Parathyroid adenoma (tissue), 2 donors: ENCODE data around the gene AP1S3.

ENCODE experiments used
- H2AFZ ChIP-seq: fragments of 300-600 bp; sonication (generic); one replicate; pipeline ENCODE4 v1.7.0; 2017; ENCODE audit warnings: antibody characterized with exemption, mild to moderate bottlenecking
- H3K27ac ChIP-seq: fragments of 300-600 bp; sonication (generic); one replicate; pipeline ENCODE4 v1.7.0; 2017
- H3K27me3 ChIP-seq: fragments of 300-600 bp; sonication (generic); one replicate; pipeline ENCODE4 v1.7.0; 2017; ENCODE audit warnings: low read length; ENCODE audit not compliant: control insufficient read depth, insufficient read depth
- H3K36me3 ChIP-seq: fragments of 300-600 bp; sonication (generic); one replicate; pipeline ENCODE4 v1.7.0; 2017; ENCODE audit warnings: low read length; ENCODE audit not compliant: control insufficient read depth, insufficient read depth
- H3K4me1 ChIP-seq: fragments of 300-600 bp; sonication (generic); one replicate; pipeline ENCODE4 v1.7.0; 2017; ENCODE audit warnings: control low read depth
- H3K4me2 ChIP-seq: fragments of 300-600 bp; sonication (generic); one replicate; pipeline ENCODE4 v1.7.0; 2017; ENCODE audit warnings: low read length
- H3K4me3 ChIP-seq: fragments of 300-600 bp; sonication (generic); one replicate; pipeline ENCODE4 v1.7.0; 2017; ENCODE audit warnings: low read depth, low read length
- H3K79me2 ChIP-seq: fragments of 300-600 bp; sonication (generic); one replicate; pipeline ENCODE4 v1.7.0; 2017; ENCODE audit warnings: control low read depth
- H3K9ac ChIP-seq: fragments of 300-600 bp; sonication (generic); one replicate; pipeline ENCODE4 v1.7.0; 2017; ENCODE audit warnings: mild to moderate bottlenecking
- H3K9me3 ChIP-seq: fragments of 300-600 bp; sonication (generic); one replicate; pipeline ENCODE4 v1.7.0; 2017; ENCODE audit warnings: low read length; ENCODE audit not compliant: control insufficient read depth
- CTCF ChIP-seq: fragments of 300-600 bp; sonication (generic); IDR thresholded peaks from one replicate; pipeline ENCODE4 v1.7.0; 2017; ENCODE audit warnings: antibody characterized with exemption, mild to moderate bottlenecking
- donor health status: primary hyperparathyroidism.

Gene AP1S3

GRCh38 chr2:223723954-223724411, 113.4 kb downstream of the AP1S3 start:
- Histone ChIP-seq H3K9ac (no peak overlapping the region), H3K4me2 (no peak overlapping the region), H2AFZ (no peak overlapping the region), H3K4me3 (no peak overlapping the region), H3K36me3 (no peaks in the 10 kb centered on the region), H3K27me3 (no peaks in the 10 kb centered on the region), H3K4me1 (no peaks in the 10 kb centered on the region), H3K9me3 (no peaks in the 10 kb centered on the region), H3K27ac (no peak overlapping the region), H3K79me2 (no peaks in the 10 kb centered on the region)
- no peak for TF ChIP-seq CTCF

GRCh38 chr2:223722226-223722625, 115.2 kb downstream of the AP1S3 start:
- no peak overlapping the region for H2AFZ ChIP-seq
- H3K79me2 ChIP-seq: no peaks in the 10 kb centered on the region
- no peaks in the 10 kb centered on the region for H3K9me3 ChIP-seq
- H3K4me3 ChIP-seq: no peak overlapping the region
- no peak overlapping the region for H3K9ac ChIP-seq
- H3K36me3 ChIP-seq: no peaks in the 10 kb centered on the region
- no peaks in the 10 kb centered on the region for H3K27me3 ChIP-seq
- H3K27ac ChIP-seq: no peak overlapping the region
- no peak overlapping the region for H3K4me2 ChIP-seq
- no peaks in the 10 kb centered on the region for H3K4me1 ChIP-seq
- TF ChIP-seq CTCF: no peak

- Histone ChIP-seq H3K4me2 (no peak overlapping the region), H3K36me3 (no peaks in the 10 kb centered on the region), H3K9me3 (no peaks in the 10 kb centered on the region), H3K4me3 (no peak overlapping the region), H3K79me2 (no peaks in the 10 kb centered on the region), H3K27me3 (no peaks in the 10 kb centered on the region), H3K9ac (no peak overlapping the region), H3K27ac (no peak overlapping the region), H2AFZ (no peak overlapping the region), H3K4me1 (no peaks in the 10 kb centered on the region)
- TF ChIP-seq CTCF: no peak
These were observed 115.6 kb downstream of the AP1S3 start for GRCh38 chr2:223721746-223722145.

GRCh38 chr2:223720367-223720766, 117.0 kb downstream of the AP1S3 start:
- H3K27ac ChIP-seq: no peak overlapping the region
- no peaks in the 10 kb centered on the region for H3K79me2 ChIP-seq
- H3K27me3 ChIP-seq: no peaks in the 10 kb centered on the region
- no peak overlapping the region for H3K9ac ChIP-seq
- no peak overlapping the region for H2AFZ ChIP-seq
- H3K9me3 ChIP-seq: no peaks in the 10 kb centered on the region
- no peaks in the 10 kb centered on the region for H3K36me3 ChIP-seq
- TF ChIP-seq CTCF: no peak
- H3K4me2 ChIP-seq: no peak overlapping the region
- H3K4me1 ChIP-seq: no peaks in the 10 kb centered on the region
- no peak overlapping the region for H3K4me3 ChIP-seq

- no peaks in the 10 kb centered on the region for H3K4me1 ChIP-seq
- H3K9me3 ChIP-seq: no peaks in the 10 kb centered on the region
- no peak overlapping the region for H3K4me3 ChIP-seq
- no peak overlapping the region for H3K9ac ChIP-seq
- TF ChIP-seq CTCF: no peak
- no peak overlapping the region for H3K4me2 ChIP-seq
- H3K27me3 ChIP-seq: no peaks in the 10 kb centered on the region
- no peaks in the 10 kb centered on the region for H3K36me3 ChIP-seq
- no peaks in the 10 kb centered on the region for H3K79me2 ChIP-seq
- no peak overlapping the region for H3K27ac ChIP-seq
- H2AFZ ChIP-seq: peak overlapping the region; percentile 15
These were observed 124.7 kb downstream of the AP1S3 start for GRCh38 chr2:223712642-223713041.
